K562 (cell line): Measurements from ENCODE around the gene RASL10B. TPM values are rescaled to one million over a fixed set of nuclear protein-coding genes. Genes with fewer than 3 reads are reported as not detected.

Experiments used
- ATAC-seq: fragments of 200-7000 bp; cut with Tn5 transposase; 3 replicates; pipeline ENCODE4 v1.9.1; 2020; ENCODE audit warnings: moderate library complexity
- BruUV-seq: library from RNA; stranded (reverse); fragments of 400-500 nt; replicated peaks from 2 replicates; lab custom pipeline; 2021; lab: Mats Ljungman, UMichigan
- CTCF ChIA-PET: fragments of 300-600 bp; formaldehyde crosslinking; extraction: SDS; loops from one replicate; lab custom pipeline; 2021; ENCODE audit warnings: low intra/inter-chr PET ratio; lab: Yijun Ruan, JAX
- POLR2A ChIA-PET: fragments of 300-600, 350-650 bp; sonication (Branson Sonifier 250); formaldehyde crosslinking; extraction: SDS; loops from one replicate; lab custom pipeline; 2021; ENCODE audit warnings: antibody characterized with exemption, inconsistent platforms; lab: Yijun Ruan, JAX
- DNase-seq, 4 experiments: peaks; one replicate each; pipeline versions ENCODE4 v3.0.0 to v3.0.0-alpha.2; 2011 to 2018; ENCODE audit warnings: low spot score in 3 of 4, mixed read lengths in 3 of 4; ENCODE audit errors: extremely low read depth in 1 of 4
- FAIRE-seq: peaks from 2 replicates; lab custom pipeline; 2011; peaks lifted over from hg19 to GRCh38; lab: Jason Lieb, UNC
- H2AFZ ChIP-seq: 2 replicates; pipeline ENCODE4 v1.6.0; 2011; ENCODE audit warnings: low read depth, low read length, control low read depth, inconsistent platforms
- H3K27ac ChIP-seq: fragments of 200-600 bp; 3 replicates; pipeline ENCODE4 v1.8.0; 2011; ENCODE audit warnings: low read depth, mild to moderate bottlenecking, control low read depth, inconsistent platforms, low read length, moderate library complexity, mixed read lengths; ENCODE audit errors: extremely low read depth
- H3K27me3 ChIP-seq, 2 experiments: fragments of 300-600 bp in 1 of 2; 2 replicates in 1 of 2; 3 replicates in 1 of 2; pipeline versions ENCODE4 v1.6.0 to v1.8.0; 2011; ENCODE audit warnings: inconsistent platforms in 2 of 2, low read length in 2 of 2, mild to moderate bottlenecking in 1 of 2, mixed read lengths in 1 of 2, moderate library complexity in 1 of 2; ENCODE audit not compliant: control insufficient read depth in 2 of 2, insufficient read depth in 2 of 2
- H3K36me3 ChIP-seq: fragments of 300-600 bp; 3 replicates; pipeline ENCODE4 v1.8.0; 2011; ENCODE audit warnings: mild to moderate bottlenecking, low read length, inconsistent platforms; ENCODE audit not compliant: control insufficient read depth, insufficient read depth
- H3K4me1 ChIP-seq, 2 experiments: fragments of 200-600 bp in 1 of 2; replicated peaks in 1 of 2; 2 replicates in 1 of 2; 3 replicates in 1 of 2; pipeline versions ENCODE4 v1.5.1 to v1.8.0; 2011; ENCODE audit warnings: inconsistent platforms in 2 of 2, low read length in 2 of 2, mild to moderate bottlenecking in 1 of 2, mixed read lengths in 1 of 2, moderate library complexity in 1 of 2; ENCODE audit not compliant: control insufficient read depth in 2 of 2, insufficient read depth in 2 of 2
- H3K4me2 ChIP-seq: 2 replicates; pipeline ENCODE4 v1.6.1; 2011; ENCODE audit warnings: low read length, control low read depth, inconsistent platforms, mixed read lengths; ENCODE audit not compliant: insufficient read depth
- H3K4me3 ChIP-seq: fragments of 200-600 bp; sonication (generic), shearing (Covaris generic); 2 replicates; pipeline ENCODE4 v1.5.1; 2016; ENCODE audit warnings: control low read depth, inconsistent platforms
- H3K79me2 ChIP-seq: fragments of 200-600 bp; 3 replicates; pipeline ENCODE4 v1.8.0; 2011; ENCODE audit warnings: low read length, inconsistent platforms; ENCODE audit not compliant: control insufficient read depth, insufficient read depth
- H3K9ac ChIP-seq, 2 experiments: 2 replicates each; pipeline versions ENCODE4 v1.6.0 to v1.6.1; 2011; ENCODE audit warnings: low read depth in 2 of 2, low read length in 2 of 2, control low read depth in 1 of 2, inconsistent platforms in 1 of 2, mild to moderate bottlenecking in 1 of 2, mixed read lengths in 1 of 2; ENCODE audit not compliant: insufficient read depth in 1 of 2
- H3K9me1 ChIP-seq: one replicate; pipeline ENCODE4 v1.6.0; 2011; ENCODE audit warnings: inconsistent platforms, mild to moderate bottlenecking, low read length, moderate library complexity; ENCODE audit not compliant: control insufficient read depth, insufficient read depth
- H3K9me3 ChIP-seq: replicated peaks from 2 replicates; pipeline ENCODE4 v1.5.1; 2011; ENCODE audit warnings: low read depth, low read length, inconsistent platforms; ENCODE audit not compliant: control insufficient read depth, insufficient read depth
- H4K20me1 ChIP-seq: replicated peaks from 2 replicates; pipeline ENCODE4 v1.6.1; 2011; ENCODE audit warnings: low read length, inconsistent platforms, mixed read lengths; ENCODE audit not compliant: control insufficient read depth, insufficient read depth
- ATF7 ChIP-seq: fragments of 450-650 bp; IDR thresholded peaks from 2 replicates; pipeline ENCODE4 v1.7.1; 2014; ENCODE audit warnings: mild to moderate bottlenecking, moderate library complexity
- LARP7 ChIP-seq: fragments of 450-650 bp; IDR thresholded peaks from 2 replicates; pipeline ENCODE4 v1.6.1; 2016
- ZBTB7A ChIP-seq: IDR thresholded peaks from 2 replicates; pipeline ENCODE4 v1.6.1; 2011; ENCODE audit warnings: low read depth, mild to moderate bottlenecking, low read length, moderate library complexity, borderline replicate concordance; ENCODE audit not compliant: control insufficient read depth
- WGBS: fragments of 100-300 bp; shearing (Covaris generic); methylation state at CpG from one replicate; pipeline ENCODE4 v1.1.6; 2016; ENCODE audit warnings: low coverage, mixed read lengths; ENCODE audit not compliant: insufficient coverage; ENCODE audit errors: missing lambda C conversion rate; 5-methylcytosine and 5-hydroxymethylcytosine counted together
- in situ Hi-C: fragments of 300-500 bp; cut with MboI; formaldehyde crosslinking; loops from 4 replicates; pipeline ENCODE4 v1.15.0; 2018; ENCODE audit warnings: inconsistent platforms, mixed read lengths
- intact Hi-C: fragments of 100-400 bp; cut with micrococcal nuclease; formaldehyde crosslinking; loops from 2 replicates; pipeline ENCODE4 v1.14.2; 2022
- polyA plus RNA-seq, 8 experiments: library from polyadenylated mRNA; depleted of rRNA in 4 of 8; stranded (reverse) in 5 of 8; unstranded in 3 of 8; fragments of >200 nt; fragmentation: Nextera tagmentation in 2 of 8; fragmentation: Illumina TruSeq in 1 of 8; extraction: Ambion mirVana in 2 of 8; extraction: Trizol in 1 of 8; gene quantifications; 2 replicates each; pipeline versions ENCODE4 v1.2.1 to v1.2.3, GENCODE V29; 2011 to 2014; ENCODE audit warnings: inconsistent platforms in 1 of 8, missing spikeins in 1 of 8
- total RNA-seq, 7 experiments: library from RNA; depleted of rRNA in 6 of 7; stranded (reverse); fragments of >200 nt in 6 of 7; fragmentation: Illumina TruSeq in 2 of 7; extraction: Trizol in 2 of 7; gene quantifications; 2 replicates each; pipeline versions ENCODE4 v1.2.1 to v1.2.3, GENCODE V29; 2011 to 2021; ENCODE audit warnings: low replicate concordance in 1 of 7
- TF ChIP-seq, protein P1 (sequence below): fragments of 450-650 bp; IDR thresholded peaks from 2 replicates; pipeline ENCODE4 v1.6.1; 2016; ENCODE audit warnings: antibody characterized with exemption
- TF ChIP-seq, protein P2 (sequence below), 2 experiments: fragments of 450-650 bp in 1 of 2; sonication (generic) in 1 of 2; formaldehyde crosslinking; conservative IDR thresholded peaks; 2 replicates each; pipeline versions ENCODE4 v1.4.0 to v1.8.1; 2020 to 2022; ENCODE audit warnings: mild to moderate bottlenecking in 1 of 2, missing genetic modification reagents in 1 of 2
- TF ChIP-seq, protein P3 (sequence below): fragments of 250-450 bp; sonication (Bioruptor Pico); IDR thresholded peaks from 2 replicates; pipeline ENCODE4 v1.5.0; 2020; ENCODE audit warnings: mild to moderate bottlenecking

RASL10B gene
- total and polyA plus RNA-seq, 9 of the 15 experiments (the other 6 are each of a cell fraction or from before 2014, with no cell fraction given) = 0.04 to 0.31 (median 0.14) TPM; not detected in 2

DNA sequence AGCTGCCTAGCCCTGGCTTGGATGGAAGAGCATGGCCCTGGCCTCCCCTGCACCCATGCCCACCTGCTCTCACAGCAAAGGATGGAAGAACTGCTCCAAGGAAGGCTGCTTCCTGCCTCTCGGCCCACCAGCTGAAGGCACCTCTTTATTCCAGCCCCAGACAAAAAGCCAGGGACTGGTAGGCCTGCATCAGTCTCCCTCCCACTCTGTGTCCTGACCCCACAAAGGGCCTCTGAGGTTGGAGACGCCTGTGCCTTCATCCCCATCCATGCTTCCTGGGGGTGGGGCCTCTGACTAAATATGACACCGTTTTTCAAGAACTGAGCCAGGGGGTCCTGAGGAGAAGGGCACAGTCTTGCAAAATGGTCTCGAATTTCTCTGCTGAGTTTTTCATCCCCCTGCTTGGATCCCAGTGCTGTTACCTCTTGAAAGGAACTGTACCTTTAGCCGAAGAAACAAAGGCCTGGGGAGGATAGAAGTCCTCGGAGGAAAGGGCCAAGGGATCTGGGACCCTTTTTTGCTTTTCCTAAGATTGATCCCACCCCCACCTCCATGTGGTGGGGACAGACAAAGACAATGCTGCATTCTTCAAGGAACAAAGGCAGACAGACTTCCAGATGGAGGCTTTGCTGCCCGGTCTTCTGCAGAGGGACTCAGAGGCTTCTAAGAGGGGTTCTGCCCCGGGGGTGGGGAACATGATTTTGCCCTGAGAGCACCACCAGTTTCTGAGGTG is 34.5 kb downstream of the RASL10B start (continued):
- TF ChIP-seq, protein P1, sequence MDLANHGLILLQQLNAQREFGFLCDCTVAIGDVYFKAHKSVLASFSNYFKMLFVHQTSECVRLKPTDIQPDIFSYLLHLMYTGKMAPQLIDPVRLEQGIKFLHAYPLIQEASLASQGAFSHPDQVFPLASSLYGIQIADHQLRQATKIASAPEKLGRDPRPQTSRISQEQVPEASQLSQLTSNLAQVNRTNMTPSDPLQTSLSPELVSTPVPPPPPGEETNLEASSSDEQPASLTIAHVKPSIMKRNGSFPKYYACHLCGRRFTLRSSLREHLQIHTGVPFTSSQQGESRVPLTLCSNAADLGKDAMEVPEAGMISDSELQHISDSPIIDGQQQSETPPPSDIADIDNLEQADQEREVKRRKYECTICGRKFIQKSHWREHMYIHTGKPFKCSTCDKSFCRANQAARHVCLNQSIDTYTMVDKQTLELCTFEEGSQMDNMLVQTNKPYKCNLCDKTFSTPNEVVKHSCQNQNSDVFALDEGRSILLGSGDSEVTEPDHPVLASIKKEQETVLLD = no peak
- no peak for TF ChIP-seq ZBTB7A
- TF ChIP-seq, protein P2, sequence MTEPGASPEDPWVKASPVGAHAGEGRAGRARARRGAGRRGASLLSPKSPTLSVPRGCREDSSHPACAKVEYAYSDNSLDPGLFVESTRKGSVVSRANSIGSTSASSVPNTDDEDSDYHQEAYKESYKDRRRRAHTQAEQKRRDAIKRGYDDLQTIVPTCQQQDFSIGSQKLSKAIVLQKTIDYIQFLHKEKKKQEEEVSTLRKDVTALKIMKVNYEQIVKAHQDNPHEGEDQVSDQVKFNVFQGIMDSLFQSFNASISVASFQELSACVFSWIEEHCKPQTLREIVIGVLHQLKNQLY (CRISPR knock-in tag; conservative IDR thresholded peaks at IDR 0.05) = no peak
- TF ChIP-seq, all 486 proteins: peak for 0

DNA sequence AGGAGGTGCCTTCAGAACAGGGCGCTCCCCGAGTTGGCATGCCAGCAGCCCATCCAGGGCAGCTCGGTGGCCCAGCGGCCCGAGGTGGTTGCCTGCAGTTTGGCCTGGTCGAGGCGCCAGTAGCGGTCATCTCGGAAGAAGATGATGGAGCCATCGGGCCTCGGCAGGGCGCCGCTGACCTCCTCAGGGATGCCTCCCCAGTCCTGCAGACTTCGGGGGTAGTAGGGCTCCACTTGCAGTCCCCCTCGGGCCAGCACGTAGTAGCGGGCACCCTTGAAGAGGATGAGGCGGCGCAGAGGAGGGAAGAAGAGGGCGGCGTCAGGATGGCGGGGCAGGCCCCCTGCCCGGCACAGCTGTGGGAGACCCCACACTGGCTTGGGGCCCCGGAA is 35.0 kb downstream of the RASL10B start:
- Histone ChIP-seq H3K9me1 (peaks cover 3% of the 10 kb centered on the region), H3K4me1 (peaks cover 0 to 22% of the 10 kb centered on the region in 2 experiments; a peak in 3 of 5 replicates), H3K27ac (no peak overlapping the region)
- POLR2A ChIA-PET = interaction anchor here (0.6 to 1.4 kb wide), 3 partner anchors 10 to 42 kb away, joined by 3 to 6 read pairs (median 3); partner anchors contain the start of gene TAF15
- TF ChIP-seq, protein P3, sequence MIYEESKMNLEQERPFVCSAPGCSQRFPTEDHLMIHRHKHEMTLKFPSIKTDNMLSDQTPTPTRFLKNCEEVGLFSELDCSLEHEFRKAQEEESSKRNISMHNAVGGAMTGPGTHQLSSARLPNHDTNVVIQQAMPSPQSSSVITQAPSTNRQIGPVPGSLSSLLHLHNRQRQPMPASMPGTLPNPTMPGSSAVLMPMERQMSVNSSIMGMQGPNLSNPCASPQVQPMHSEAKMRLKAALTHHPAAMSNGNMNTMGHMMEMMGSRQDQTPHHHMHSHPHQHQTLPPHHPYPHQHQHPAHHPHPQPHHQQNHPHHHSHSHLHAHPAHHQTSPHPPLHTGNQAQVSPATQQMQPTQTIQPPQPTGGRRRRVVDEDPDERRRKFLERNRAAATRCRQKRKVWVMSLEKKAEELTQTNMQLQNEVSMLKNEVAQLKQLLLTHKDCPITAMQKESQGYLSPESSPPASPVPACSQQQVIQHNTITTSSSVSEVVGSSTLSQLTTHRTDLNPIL (CRISPR knock-in tag) = no peak
- TF ChIP-seq LARP7 = no peak
- TF ChIP-seq ATF7 = no peak
- TF ChIP-seq, all 486 proteins: peak for 0
- H3K9me3 ChIP-seq = no peaks in the 10 kb centered on the region
- no peaks in the 10 kb centered on the region for H3K36me3 ChIP-seq
- WGBS = 2% methylated on average over 20 of the region's 24 CpGs
- no TSS peak for BruUV-seq
- intact Hi-C loops (loop anchor here (10.0 kb wide), 1 partner anchor 178 kb away; the partner anchor contains the start of gene LYZL6), in situ Hi-C loops (loop anchor here (5.0 kb wide), 1 partner anchor 41 kb away; the partner anchor contains the start of gene TAF15)
- no peak overlapping the region for H3K4me3 ChIP-seq
- ATAC-seq (no peak), DNase-seq (no peak), FAIRE-seq (no peak)
- no peak overlapping the region for H3K4me2 ChIP-seq
- no peak overlapping the region; a peak in 1 of 4 replicates for H3K9ac ChIP-seq
- no peaks in the 10 kb centered on the region for H4K20me1 ChIP-seq
- H3K79me2 ChIP-seq = no peaks in the 10 kb centered on the region
- H2AFZ ChIP-seq = no peak overlapping the region
- H3K27me3 ChIP-seq = peaks cover 28 to 71% of the 10 kb centered on the region in 2 experiments; a peak in 4 of 5 replicates
- CTCF ChIA-PET = interaction anchor here (0.6 to 2.3 kb wide), 2 partner anchors 35 to 38 kb away, joined by 3 to 20 read pairs; no protein-coding TSS in a partner anchor
